ENCODE results near the gene RNF8. TPM values are rescaled to one million over a fixed set of nuclear protein-coding genes. Genes with fewer than 3 reads are reported as not detected.
"Not testable (repeated sequence)": the region's sequence is repeated elsewhere in the genome, so short reads cannot be mapped to it uniquely, and the experiment has no call there.

The RNF8 gene
- total and polyA plus RNA-seq, 2 experiments from 2014 or later = 30.6 to 30.8 TPM

DNA sequence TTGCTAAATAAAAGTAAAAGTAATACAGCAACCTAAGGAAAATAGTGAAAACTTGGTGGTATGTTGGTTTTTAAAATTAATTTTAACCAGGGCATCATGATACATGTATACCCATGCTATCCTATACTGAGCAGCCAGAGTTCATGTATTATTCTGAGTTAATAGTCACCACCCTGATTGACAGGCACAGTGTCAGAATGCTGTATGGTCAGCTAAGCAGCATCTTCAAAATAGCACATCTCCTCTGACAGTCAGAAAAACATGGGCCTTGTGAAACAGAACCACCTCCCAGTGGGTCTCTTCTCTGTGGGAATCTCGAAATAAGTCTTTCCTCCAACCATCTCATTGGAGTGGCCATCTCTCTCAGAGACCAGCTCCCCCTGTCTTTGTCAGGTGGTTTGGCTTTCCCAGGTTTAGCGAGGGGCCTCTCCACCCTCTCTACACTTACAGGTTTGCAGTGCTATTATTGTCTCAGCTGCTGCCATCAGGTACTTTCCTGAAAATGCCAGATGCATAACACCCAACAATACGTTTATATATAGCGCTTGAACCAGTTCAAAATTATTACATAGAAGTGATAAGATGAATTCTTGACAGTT, 47.1 kb upstream of the RNF8 start:
- 95% methylated on average over 4 of the region's 4 CpGs for WGBS (ENCODE audit: low lambda C conversion rate, missing lambda C conversion rate)
- Histone ChIP-seq H3K4me3 (no peak overlapping the region), H3K9me2 (replicated peaks; ENCODE audit: insufficient read depth) (no peaks in the 10 kb centered on the region), H3K9me3 (ENCODE audit: low read depth) (no peaks in the 10 kb centered on the region), H2AFZ (no peak overlapping the region), H3K36me3 (replicated peaks; ENCODE audit: insufficient read depth, low read depth) (no peaks in the 10 kb centered on the region), H3K79me2 (no peaks in the 10 kb centered on the region), H3K27me3 (no peaks in the 10 kb centered on the region), H3K27ac (no peak overlapping the region), H4K20me1 (ENCODE audit: insufficient read depth, poor library complexity, severe bottlenecking) (no peaks in the 10 kb centered on the region), H3K4me1 (ENCODE audit: insufficient read depth) (peaks cover 20% of the 10 kb centered on the region), H3K4me2 (no peak overlapping the region)
- TF ChIP-seq EZH2 (IDR thresholded peaks at IDR 0.05; ENCODE audit: borderline replicate concordance) (no peak), EZH2phosphoT487 (IDR thresholded peaks at IDR 0.05; ENCODE audit: low read depth, severe bottlenecking, unreplicated experiment) (no peak), CTCF (IDR thresholded peaks at IDR 0.05; ENCODE audit: poor library complexity) (no peak)
- DNase-seq (ENCODE audit: low spot score) = no peak

GRCh38 chr6:37307484-37307883, 46.3 kb upstream of the RNF8 start:
- 86% methylated on average over 10 of the region's 10 CpGs for WGBS (ENCODE audit: low lambda C conversion rate, missing lambda C conversion rate)
- not testable (repeated sequence) for H4K20me1 ChIP-seq (ENCODE audit: insufficient read depth, poor library complexity, severe bottlenecking); H2AFZ ChIP-seq; H3K4me2 ChIP-seq; H3K4me3 ChIP-seq; H3K27me3 ChIP-seq; H3K9me3 ChIP-seq (ENCODE audit: low read depth); DNase-seq (ENCODE audit: low spot score); H3K36me3 ChIP-seq (replicated peaks; ENCODE audit: insufficient read depth, low read depth); H3K9me2 ChIP-seq (replicated peaks; ENCODE audit: insufficient read depth); H3K79me2 ChIP-seq
- peaks cover 24% of the 10 kb centered on the region for H3K4me1 ChIP-seq (ENCODE audit: insufficient read depth)
- H3K27ac ChIP-seq = peak overlapping the region; percentile 3

GRCh38 chr6:37308069-37308815, 45.5 kb upstream of the RNF8 start:
- Histone ChIP-seq H3K79me2 (no peaks in the 10 kb centered on the region), H3K4me3 (no peak overlapping the region), H3K27me3 (no peaks in the 10 kb centered on the region), H4K20me1 (ENCODE audit: insufficient read depth, poor library complexity, severe bottlenecking) (no peaks in the 10 kb centered on the region), H3K4me2 (peak overlapping the region; percentile 43), H3K9me3 (ENCODE audit: low read depth) (no peaks in the 10 kb centered on the region), H3K4me1 (ENCODE audit: insufficient read depth) (peaks cover 23% of the 10 kb centered on the region), H3K27ac (peak overlapping the region; percentile 3), H2AFZ (no peak overlapping the region), H3K36me3 (replicated peaks; ENCODE audit: insufficient read depth, low read depth) (no peaks in the 10 kb centered on the region), H3K9me2 (replicated peaks; ENCODE audit: insufficient read depth) (no peaks in the 10 kb centered on the region)
- peak; percentile 52 for DNase-seq (ENCODE audit: low spot score)
- TF ChIP-seq CTCF (IDR thresholded peaks at IDR 0.05; ENCODE audit: poor library complexity) (no peak), EZH2phosphoT487 (IDR thresholded peaks at IDR 0.05; ENCODE audit: low read depth, severe bottlenecking, unreplicated experiment) (no peak), EZH2 (IDR thresholded peaks at IDR 0.05; ENCODE audit: borderline replicate concordance) (no peak)
- 55% methylated on average over 5 of the region's 5 CpGs for WGBS (ENCODE audit: low lambda C conversion rate, missing lambda C conversion rate)

- Histone ChIP-seq H3K36me3 (replicated peaks; ENCODE audit: insufficient read depth, low read depth) (no peaks in the 10 kb centered on the region), H3K27ac (no peak overlapping the region), H3K4me1 (ENCODE audit: insufficient read depth) (peaks cover 23% of the 10 kb centered on the region), H3K4me2 (no peak overlapping the region), H3K27me3 (no peaks in the 10 kb centered on the region), H2AFZ (no peak overlapping the region), H3K79me2 (no peaks in the 10 kb centered on the region), H3K9me2 (replicated peaks; ENCODE audit: insufficient read depth) (no peaks in the 10 kb centered on the region), H3K9me3 (ENCODE audit: low read depth) (no peaks in the 10 kb centered on the region), H4K20me1 (ENCODE audit: insufficient read depth, poor library complexity, severe bottlenecking) (no peaks in the 10 kb centered on the region), H3K4me3 (no peak overlapping the region)
- TF ChIP-seq CTCF (IDR thresholded peaks at IDR 0.05; ENCODE audit: poor library complexity) (no peak), EZH2phosphoT487 (IDR thresholded peaks at IDR 0.05; ENCODE audit: low read depth, severe bottlenecking, unreplicated experiment) (no peak)
- WGBS (ENCODE audit: low lambda C conversion rate, missing lambda C conversion rate) = 96% methylated on average over 1 of the region's 1 CpG
- DNase-seq (ENCODE audit: low spot score) = no peak
Measured at GRCh38 chr6:37309046-37309445, 44.7 kb upstream of the RNF8 start.

Measured in hepatocyte (in vitro differentiated cells).